Caco-2 (cell line): Measurements from ENCODE around the gene CALML3. TPM values are rescaled to one million over a fixed set of nuclear protein-coding genes. Genes with fewer than 3 reads are reported as not detected.

Source experiments
- BruUV-seq: library from RNA; stranded (reverse); fragments of 400-500 nt; replicated peaks from 2 replicates; lab custom pipeline; 2021; lab: Mats Ljungman, UMichigan
- CTCF ChIA-PET: fragments of 300-600 bp; sonication (Branson Sonifier 250); formaldehyde crosslinking; loops from one replicate; lab custom pipeline; 2022; ENCODE audit warnings: antibody characterized with exemption; lab: Charles Lee
- POLR2A ChIA-PET: fragments of 300-600 bp; sonication (Branson Sonifier 250); formaldehyde crosslinking; loops from one replicate; lab custom pipeline; 2022; ENCODE audit warnings: antibody characterized with exemption; lab: Charles Lee
- DNase-seq, 2 experiments: peaks; one replicate each; pipeline versions ENCODE4 v3.0.0 to v3.0.0-alpha.2; 2020 to 2022
- H3K27me3 ChIP-seq: replicated peaks from 2 replicates; pipeline ENCODE4 v1.6.0; 2011; ENCODE audit warnings: low read length; ENCODE audit not compliant: control insufficient read depth, insufficient read depth
- H3K36me3 ChIP-seq: 2 replicates; pipeline ENCODE4 v1.5.1; 2011; ENCODE audit warnings: low read length; ENCODE audit not compliant: control insufficient read depth, insufficient read depth
- H3K4me1 ChIP-seq: fragments of 250-450 bp; sonication (Bioruptor Pico); 2 replicates; pipeline ENCODE4 v1.5.1; 2020; ENCODE audit warnings: mild to moderate bottlenecking
- H3K4me3 ChIP-seq: 2 replicates; pipeline ENCODE4 v1.5.1; 2011; ENCODE audit warnings: low read depth, mild to moderate bottlenecking, control low read depth, low read length
- H3K9me3 ChIP-seq: fragments of 250-450 bp; sonication (Bioruptor Pico); 2 replicates; pipeline ENCODE4 v1.5.1; 2020; ENCODE audit warnings: mild to moderate bottlenecking, moderate library complexity
- H3K27ac Mint-ChIP-seq: one replicate; pipeline ENCODE4 v1.8.0; 2022; ENCODE audit warnings: mixed read lengths; ENCODE audit not compliant: unreplicated experiment
- H3K27me3 Mint-ChIP-seq: one replicate; pipeline ENCODE4 v1.8.0; 2022; ENCODE audit warnings: mixed read lengths; ENCODE audit not compliant: insufficient read depth, unreplicated experiment
- H3K36me3 Mint-ChIP-seq: one replicate; pipeline ENCODE4 v1.8.0; 2022; ENCODE audit warnings: mild to moderate bottlenecking, mixed read lengths; ENCODE audit not compliant: insufficient read depth, unreplicated experiment
- H3K4me1 Mint-ChIP-seq: one replicate; pipeline ENCODE4 v1.8.0; 2022; ENCODE audit warnings: low read depth, mixed read lengths; ENCODE audit not compliant: unreplicated experiment
- H3K4me3 Mint-ChIP-seq: one replicate; pipeline ENCODE4 v1.8.0; 2022; ENCODE audit warnings: mild to moderate bottlenecking, moderate library complexity, mixed read lengths; ENCODE audit not compliant: unreplicated experiment
- H3K9me3 Mint-ChIP-seq: one replicate; pipeline ENCODE4 v1.8.0; 2022; ENCODE audit warnings: mixed read lengths; ENCODE audit not compliant: unreplicated experiment
- intact Hi-C: fragments of 100-400 bp; cut with micrococcal nuclease; formaldehyde crosslinking; loops from one replicate; pipeline ENCODE4 v1.10.0; 2022; ENCODE audit not compliant: unreplicated experiment
- total RNA-seq: library from RNA; stranded (reverse); gene quantifications from 2 replicates; pipeline ENCODE4 v1.2.3, GENCODE V29; 2022
- TF ChIP-seq, protein P1 (sequence below), 2 experiments: fragments of 200-600 bp in 1 of 2; IDR thresholded peaks; 1 replicate in 1 of 2; 2 replicates in 1 of 2; pipeline versions ENCODE4 v1.5.1 to v1.8.0; 2011 to 2022; ENCODE audit warnings: antibody characterized with exemption in 1 of 2, control low read depth in 1 of 2, inconsistent platforms in 1 of 2, low read depth in 1 of 2, low read length in 1 of 2, mild to moderate bottlenecking in 1 of 2, moderate library complexity in 1 of 2; ENCODE audit not compliant: insufficient read depth in 1 of 2, severe bottlenecking in 1 of 2, unreplicated experiment in 1 of 2

The CALML3 gene
- total RNA-seq, 1 experiment from 2014 or later = 0.18 TPM

DNA sequence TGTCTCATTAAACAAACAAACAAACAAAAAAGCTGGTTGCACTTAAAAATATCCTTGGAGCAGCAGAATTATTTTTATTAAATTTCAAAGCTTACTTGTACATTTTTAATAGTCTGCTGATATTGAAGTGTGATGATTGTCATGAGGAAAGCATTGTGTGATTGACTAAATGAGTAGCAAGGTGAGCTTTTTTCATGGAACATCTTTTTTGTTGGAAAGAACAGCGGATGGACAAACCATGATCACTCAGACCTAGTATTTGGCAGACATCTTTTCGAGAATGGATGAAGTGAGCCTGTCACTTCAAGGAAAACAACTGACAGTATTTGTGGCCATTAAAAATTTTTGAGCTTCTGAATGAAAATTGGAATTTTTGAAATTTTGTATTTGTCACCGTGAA is 5.7 kb upstream of the CALML3 start:
- Mint-ChIP-seq H3K9me3 (no peaks in the 10 kb centered on the region), H3K27me3 (no peaks in the 10 kb centered on the region), H3K4me3 (peak overlapping the region; percentile 44), H3K27ac (peak overlapping the region; percentile 70), H3K4me1 (peaks cover 50% of the 10 kb centered on the region), H3K36me3 (peaks cover 19% of the 10 kb centered on the region)
- Histone ChIP-seq H3K4me1 (peaks cover 54% of the 10 kb centered on the region), H3K4me3 (no peak overlapping the region), H3K27me3 (no peaks in the 10 kb centered on the region), H3K9me3 (peaks cover 11% of the 10 kb centered on the region), H3K36me3 (no peaks in the 10 kb centered on the region)
- TF ChIP-seq, protein P1, sequence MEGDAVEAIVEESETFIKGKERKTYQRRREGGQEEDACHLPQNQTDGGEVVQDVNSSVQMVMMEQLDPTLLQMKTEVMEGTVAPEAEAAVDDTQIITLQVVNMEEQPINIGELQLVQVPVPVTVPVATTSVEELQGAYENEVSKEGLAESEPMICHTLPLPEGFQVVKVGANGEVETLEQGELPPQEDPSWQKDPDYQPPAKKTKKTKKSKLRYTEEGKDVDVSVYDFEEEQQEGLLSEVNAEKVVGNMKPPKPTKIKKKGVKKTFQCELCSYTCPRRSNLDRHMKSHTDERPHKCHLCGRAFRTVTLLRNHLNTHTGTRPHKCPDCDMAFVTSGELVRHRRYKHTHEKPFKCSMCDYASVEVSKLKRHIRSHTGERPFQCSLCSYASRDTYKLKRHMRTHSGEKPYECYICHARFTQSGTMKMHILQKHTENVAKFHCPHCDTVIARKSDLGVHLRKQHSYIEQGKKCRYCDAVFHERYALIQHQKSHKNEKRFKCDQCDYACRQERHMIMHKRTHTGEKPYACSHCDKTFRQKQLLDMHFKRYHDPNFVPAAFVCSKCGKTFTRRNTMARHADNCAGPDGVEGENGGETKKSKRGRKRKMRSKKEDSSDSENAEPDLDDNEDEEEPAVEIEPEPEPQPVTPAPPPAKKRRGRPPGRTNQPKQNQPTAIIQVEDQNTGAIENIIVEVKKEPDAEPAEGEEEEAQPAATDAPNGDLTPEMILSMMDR (IDR thresholded peaks at IDR 0.05; ENCODE audit: insufficient read depth in 1 of 2, low read depth in 1 of 2, low read length in 1 of 2, severe bottlenecking in 1 of 2, unreplicated experiment in 1 of 2) = no peak
- intact Hi-C loops = loop anchor here (5.0 kb wide), 1 partner anchor 68 kb away; no protein-coding TSS in a partner anchor
- POLR2A ChIA-PET = interaction anchor here (0.7 to 1.9 kb wide), 3 partner anchors 9 to 649 kb away, joined by 3 to 9 read pairs (median 4); no protein-coding TSS in a partner anchor
- CTCF ChIA-PET = interaction anchor here (1.3 to 1.4 kb wide), 2 partner anchors 85 to 103 kb away, joined by 4 read pairs; no protein-coding TSS in a partner anchor
- no peak for DNase-seq
- no TSS peak for BruUV-seq

DNA sequence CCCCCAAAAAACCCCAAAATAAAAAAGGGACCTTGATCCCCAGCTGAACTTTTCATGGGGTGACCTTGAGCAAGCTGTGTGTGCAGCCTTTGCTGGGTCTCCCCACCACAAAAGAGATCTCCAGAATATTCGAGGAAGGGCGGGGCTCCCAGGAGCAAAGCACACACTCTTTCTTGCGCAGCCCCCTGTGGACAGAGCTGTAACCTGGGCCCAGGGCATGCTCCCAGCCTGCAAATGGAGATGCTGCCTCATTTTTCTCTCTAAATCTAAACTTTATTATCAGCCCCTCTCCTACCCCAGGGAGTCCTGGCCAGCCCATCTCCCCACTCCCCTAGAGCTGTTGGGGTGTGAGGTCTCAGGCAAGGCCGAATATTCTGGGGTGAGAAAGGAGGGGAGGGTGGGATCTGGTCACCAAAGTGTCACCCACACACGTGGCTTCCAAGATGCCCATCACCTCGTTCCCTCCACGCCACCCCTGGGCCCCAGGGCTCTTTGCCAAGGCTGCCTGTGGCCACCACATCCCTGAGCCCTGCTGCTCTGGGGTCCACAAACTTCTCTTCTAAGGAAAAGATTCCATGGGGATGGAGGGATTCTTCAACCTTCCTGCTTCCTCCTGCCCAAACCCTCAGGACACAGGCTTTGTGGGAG is 1.7 kb upstream of the CALML3 start:
- intact Hi-C loops = no loop called here
- H3K4me1 Mint-ChIP-seq = peaks cover 27% of the 10 kb centered on the region
- DNase-seq = peak in 1 of 2 experiments; percentile 26

DNA sequence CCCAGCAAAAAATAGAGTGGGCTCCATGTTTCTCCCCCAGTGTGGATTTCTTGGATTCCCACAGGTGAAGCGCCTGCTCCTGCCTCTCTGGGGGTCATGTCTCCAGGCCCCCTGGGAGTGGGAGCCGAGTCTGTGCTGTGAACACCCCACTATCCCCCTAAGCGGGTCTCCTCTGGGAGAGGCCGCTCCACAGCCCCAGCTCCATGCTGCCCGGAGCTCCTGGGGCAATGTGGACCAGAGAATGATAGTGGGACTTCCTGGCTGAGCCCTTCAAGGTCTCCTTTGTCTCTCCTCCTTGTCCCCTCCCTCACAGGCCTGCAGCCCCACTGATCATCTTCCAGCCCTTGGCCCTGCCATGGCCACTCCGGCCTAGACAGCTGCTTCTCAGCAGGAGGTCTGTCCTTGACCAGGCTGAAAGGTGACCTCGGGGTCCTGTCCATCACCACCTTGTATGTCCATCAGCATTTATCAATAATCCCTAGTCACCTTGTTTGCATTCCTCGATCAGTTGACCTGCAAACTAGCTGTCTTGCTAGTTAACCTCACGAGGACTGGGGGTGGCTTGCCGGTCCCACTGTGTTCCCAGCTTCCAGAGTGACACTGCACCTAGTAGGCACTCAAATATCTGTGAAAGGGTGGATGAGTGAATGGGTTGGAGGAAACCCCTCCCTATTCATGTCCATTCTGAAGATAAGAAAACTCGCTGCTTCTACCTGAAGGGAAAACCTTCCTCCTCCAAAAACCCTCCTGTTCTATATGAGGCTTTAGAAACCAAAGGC is 776 bp upstream of the CALML3 start:
- no peaks in the 10 kb centered on the region for H3K36me3 ChIP-seq
- Mint-ChIP-seq H3K4me1 (peaks cover 25% of the 10 kb centered on the region), H3K4me3 (no peak overlapping the region), H3K36me3 (peaks cover 4% of the 10 kb centered on the region), H3K9me3 (no peaks in the 10 kb centered on the region), H3K27ac (peak overlapping the region; percentile 46), H3K27me3 (no peaks in the 10 kb centered on the region)
- CTCF ChIA-PET = no interaction called here
- peaks cover 8% of the 10 kb centered on the region for H3K9me3 ChIP-seq
- POLR2A ChIA-PET = no interaction called here
- peaks cover 40% of the 10 kb centered on the region for H3K4me1 ChIP-seq
- TF ChIP-seq, protein P1 (IDR thresholded peaks at IDR 0.05; ENCODE audit: insufficient read depth in 1 of 2, low read depth in 1 of 2, low read length in 1 of 2, severe bottlenecking in 1 of 2, unreplicated experiment in 1 of 2) = no peak
- peak in 1 of 2 experiments; percentile 31 for DNase-seq
- H3K27me3 ChIP-seq = no peaks in the 10 kb centered on the region
- BruUV-seq = no TSS peak
- no peak overlapping the region for H3K4me3 ChIP-seq
- intact Hi-C loops = no loop called here

More for the DNA sequence above, 1.7 kb upstream of the CALML3 start:
- H3K9me3 Mint-ChIP-seq = no peaks in the 10 kb centered on the region
- H3K4me3 Mint-ChIP-seq = no peak overlapping the region
- TF ChIP-seq, protein P1 (IDR thresholded peaks at IDR 0.05; ENCODE audit: insufficient read depth in 1 of 2, low read depth in 1 of 2, low read length in 1 of 2, severe bottlenecking in 1 of 2, unreplicated experiment in 1 of 2) = no peak
- peaks cover 9% of the 10 kb centered on the region for H3K36me3 Mint-ChIP-seq
- Histone ChIP-seq H3K4me3 (no peak overlapping the region), H3K27me3 (no peaks in the 10 kb centered on the region), H3K9me3 (peaks cover 11% of the 10 kb centered on the region), H3K4me1 (peaks cover 38% of the 10 kb centered on the region), H3K36me3 (no peaks in the 10 kb centered on the region)
- POLR2A ChIA-PET = no interaction called here
- no peaks in the 10 kb centered on the region for H3K27me3 Mint-ChIP-seq
- H3K27ac Mint-ChIP-seq = no peak overlapping the region
- no TSS peak for BruUV-seq
- CTCF ChIA-PET = no interaction called here
